HEK293 (cell line): ENCODE data around the gene CLIP4.
A peak's percentile ranks its signal among the peaks of the same experiment; 100 is the strongest.

ENCODE experiments used
- CTCF ChIA-PET: fragments of 350-600 bp; formaldehyde crosslinking; extraction: SDS; loops from one replicate; lab custom pipeline; 2021; ENCODE audit warnings: antibody characterized with exemption; lab: Yijun Ruan, JAX
- POLR2A ChIA-PET: fragments of 300-600 bp; formaldehyde crosslinking; extraction: SDS; loops from one replicate; lab custom pipeline; 2020; ENCODE audit warnings: antibody characterized with exemption, inconsistent platforms; lab: Yijun Ruan, JAX
- H3K27ac ChIP-seq: fragments of 200-500 bp; sonication (Bioruptor generic); 2 replicates; pipeline ENCODE4 v1.5.1; 2014; ENCODE audit warnings: low read depth, low read length, control low read depth, inconsistent platforms; ENCODE audit errors: extremely low read depth
- H3K36me3 ChIP-seq, 2 experiments: fragments of 200-500 bp in 1 of 2; sonication (Bioruptor generic) in 1 of 2; 1 replicate in 1 of 2; 2 replicates in 1 of 2; pipeline ENCODE4 v1.5.1; 2014 to 2017; ENCODE audit warnings: inconsistent platforms in 2 of 2, low read length in 2 of 2; ENCODE audit not compliant: control insufficient read depth in 2 of 2, insufficient read depth in 1 of 2
- H3K4me1 ChIP-seq: fragments of 200-500 bp; sonication (Bioruptor generic); 2 replicates; pipeline ENCODE4 v1.5.1; 2014; ENCODE audit warnings: mild to moderate bottlenecking, low read length, inconsistent platforms; ENCODE audit not compliant: control insufficient read depth, insufficient read depth
- H3K4me3 ChIP-seq: 2 replicates; pipeline ENCODE4 v1.5.1; 2011; ENCODE audit warnings: low read depth, mild to moderate bottlenecking, control low read depth, low read length, moderate library complexity
- H3K9me3 ChIP-seq: fragments of 200-500 bp; sonication (Bioruptor generic); 2 replicates; pipeline ENCODE4 v1.5.1; 2014; ENCODE audit warnings: low read depth, low read length, inconsistent platforms; ENCODE audit not compliant: control insufficient read depth, insufficient read depth
- ATF2 ChIP-seq: fragments of 450-650 bp; formaldehyde crosslinking; IDR thresholded peaks from 2 replicates; pipeline ENCODE4 v1.5.1; 2016; ENCODE audit warnings: missing biosample characterization, missing genetic modification characterization, low read depth
- CTCF ChIP-seq: fragments of 450-650 bp; formaldehyde crosslinking; IDR thresholded peaks from 2 replicates; pipeline ENCODE4 v1.5.1; 2016; ENCODE audit warnings: missing biosample characterization, missing genetic modification characterization
- GLIS1 ChIP-seq: fragments of 450-650 bp; formaldehyde crosslinking; IDR thresholded peaks from 2 replicates; pipeline ENCODE4 v1.5.1; 2016; ENCODE audit warnings: missing biosample characterization, missing genetic modification characterization
- PATZ1 ChIP-seq: fragments of 450-650 bp; formaldehyde crosslinking; IDR thresholded peaks from 2 replicates; pipeline ENCODE4 v1.5.1; 2016; ENCODE audit warnings: missing biosample characterization, missing genetic modification characterization
- PRDM4 ChIP-seq: fragments of 450-650 bp; formaldehyde crosslinking; IDR thresholded peaks from 2 replicates; pipeline ENCODE4 v1.5.1; 2017; ENCODE audit warnings: missing biosample characterization, missing genetic modification characterization
- RBAK ChIP-seq: fragments of 450-650 bp; formaldehyde crosslinking; IDR thresholded peaks from 2 replicates; pipeline ENCODE4 v1.5.1; 2016; ENCODE audit warnings: missing biosample characterization, missing genetic modification characterization
- ZFP37 ChIP-seq: fragments of 450-650 bp; formaldehyde crosslinking; IDR thresholded peaks from 2 replicates; pipeline ENCODE4 v1.5.1; 2016; ENCODE audit warnings: missing biosample characterization, missing genetic modification characterization
- ZNF292 ChIP-seq: fragments of 450-650 bp; formaldehyde crosslinking; IDR thresholded peaks from 2 replicates; pipeline ENCODE4 v1.5.1; 2016; ENCODE audit warnings: low read depth, missing biosample characterization, missing genetic modification characterization, borderline replicate concordance
- ZNF302 ChIP-seq: fragments of 450-650 bp; formaldehyde crosslinking; IDR thresholded peaks from 2 replicates; pipeline ENCODE4 v1.5.1; 2016; ENCODE audit warnings: missing biosample characterization, missing genetic modification characterization, low read depth
- ZNF324 ChIP-seq: fragments of 450-650 bp; formaldehyde crosslinking; IDR thresholded peaks from 2 replicates; pipeline ENCODE4 v1.5.1; 2016; ENCODE audit warnings: missing biosample characterization, missing genetic modification characterization
- ZNF423 ChIP-seq: fragments of 450-650 bp; formaldehyde crosslinking; IDR thresholded peaks from 2 replicates; pipeline ENCODE4 v1.5.1; 2016; ENCODE audit warnings: missing biosample characterization, missing genetic modification characterization
- ZNF48 ChIP-seq: fragments of 450-650 bp; formaldehyde crosslinking; IDR thresholded peaks from 2 replicates; pipeline ENCODE4 v1.5.1; 2016; ENCODE audit warnings: missing biosample characterization, missing genetic modification characterization
- ZNF514 ChIP-seq: fragments of 450-650 bp; formaldehyde crosslinking; IDR thresholded peaks from 2 replicates; pipeline ENCODE4 v1.5.1; 2016; ENCODE audit warnings: missing biosample characterization, missing genetic modification characterization
- ZNF521 ChIP-seq: fragments of 450-650 bp; formaldehyde crosslinking; IDR thresholded peaks from 2 replicates; pipeline ENCODE4 v1.5.1; 2017; ENCODE audit warnings: missing biosample characterization, mild to moderate bottlenecking, missing genetic modification characterization
- ZNF558 ChIP-seq: fragments of 450-650 bp; formaldehyde crosslinking; IDR thresholded peaks from 2 replicates; pipeline ENCODE4 v1.5.1; 2016; ENCODE audit warnings: missing biosample characterization, missing genetic modification characterization
- ZNF585B ChIP-seq: fragments of 450-650 bp; formaldehyde crosslinking; IDR thresholded peaks from 2 replicates; pipeline ENCODE4 v1.5.1; 2016; ENCODE audit warnings: missing biosample characterization, missing genetic modification characterization
- ZNF629 ChIP-seq: fragments of 450-650 bp; formaldehyde crosslinking; IDR thresholded peaks from 2 replicates; pipeline ENCODE4 v1.5.1; 2017; ENCODE audit warnings: missing biosample characterization, missing genetic modification characterization
- ZNF701 ChIP-seq: fragments of 450-650 bp; formaldehyde crosslinking; IDR thresholded peaks from 2 replicates; pipeline ENCODE4 v1.5.1; 2016; ENCODE audit warnings: missing biosample characterization, missing genetic modification characterization
- ZNF76 ChIP-seq: fragments of 450-650 bp; formaldehyde crosslinking; IDR thresholded peaks from 2 replicates; pipeline ENCODE4; 2016; ENCODE audit warnings: low read depth, missing biosample characterization, missing genetic modification characterization, borderline replicate concordance
- ZNF785 ChIP-seq: fragments of 450-650 bp; formaldehyde crosslinking; IDR thresholded peaks from 2 replicates; pipeline ENCODE4 v1.5.1; 2016; ENCODE audit warnings: missing biosample characterization, missing genetic modification characterization
- ZSCAN23 ChIP-seq: fragments of 450-650 bp; formaldehyde crosslinking; IDR thresholded peaks from 2 replicates; pipeline ENCODE4 v1.5.1; 2016; ENCODE audit warnings: missing biosample characterization, missing genetic modification characterization
- TF ChIP-seq, protein P1 (sequence below): fragments of 450-650 bp; formaldehyde crosslinking; IDR thresholded peaks from 2 replicates; pipeline ENCODE4 v1.5.1; 2017; ENCODE audit warnings: missing biosample characterization, missing genetic modification characterization
- TF ChIP-seq, protein P2 (sequence below): fragments of 450-650 bp; formaldehyde crosslinking; IDR thresholded peaks from 2 replicates; pipeline ENCODE4 v1.5.1; 2016; ENCODE audit warnings: missing biosample characterization, missing genetic modification characterization, borderline replicate concordance

Gene CLIP4

DNA sequence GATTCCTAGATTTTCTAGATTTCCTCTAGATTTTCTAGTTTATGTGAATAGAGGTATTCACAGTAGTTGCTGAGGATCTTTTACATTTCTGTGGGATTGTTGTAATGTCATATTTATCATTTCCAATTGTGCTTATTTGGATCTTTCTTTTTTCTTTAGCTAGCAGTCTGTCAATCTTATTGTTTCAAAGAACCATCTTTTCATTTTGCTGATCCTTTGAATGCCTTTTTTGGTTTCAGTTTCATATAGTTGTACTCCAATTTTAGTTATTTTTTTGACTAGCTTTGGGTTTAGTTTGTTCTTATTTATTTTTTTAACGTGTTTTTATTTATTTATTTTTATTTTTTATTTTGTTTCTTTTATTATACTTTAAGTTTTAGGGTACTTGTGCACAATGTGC lies 24.5 kb downstream of the CLIP4 start:
- CTCF ChIA-PET, result interaction anchor here (0.7 kb wide), 1 partner anchor 99 kb away, joined by 3 read pairs; no protein-coding TSS in a partner anchor
- H3K27ac ChIP-seq, result no peak overlapping the region
- POLR2A ChIA-PET, result no interaction called here
- peaks cover 19 to 30% of the 10 kb centered on the region in 2 experiments for H3K36me3 ChIP-seq
- no peaks in the 10 kb centered on the region for H3K4me1 ChIP-seq
- H3K4me3 ChIP-seq, result no peak overlapping the region
- TF ChIP-seq, protein P1, sequence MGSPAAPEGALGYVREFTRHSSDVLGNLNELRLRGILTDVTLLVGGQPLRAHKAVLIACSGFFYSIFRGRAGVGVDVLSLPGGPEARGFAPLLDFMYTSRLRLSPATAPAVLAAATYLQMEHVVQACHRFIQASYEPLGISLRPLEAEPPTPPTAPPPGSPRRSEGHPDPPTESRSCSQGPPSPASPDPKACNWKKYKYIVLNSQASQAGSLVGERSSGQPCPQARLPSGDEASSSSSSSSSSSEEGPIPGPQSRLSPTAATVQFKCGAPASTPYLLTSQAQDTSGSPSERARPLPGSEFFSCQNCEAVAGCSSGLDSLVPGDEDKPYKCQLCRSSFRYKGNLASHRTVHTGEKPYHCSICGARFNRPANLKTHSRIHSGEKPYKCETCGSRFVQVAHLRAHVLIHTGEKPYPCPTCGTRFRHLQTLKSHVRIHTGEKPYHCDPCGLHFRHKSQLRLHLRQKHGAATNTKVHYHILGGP (tag by site-specific recombination), result 0 out of 2 replicates have a peak, but pooled peaks have one; percentile 45
- TF ChIP-seq RBAK (tag by site-specific recombination) (no peak), ZNF521 (tag by site-specific recombination) (no peak)
- no peaks in the 10 kb centered on the region for H3K9me3 ChIP-seq

- POLR2A ChIA-PET, result no interaction called here
- TF ChIP-seq ZNF324 (tag by site-specific recombination) (no peak), PRDM4 (tag by site-specific recombination) (no peak), ZNF48 (no peak), CTCF (tag by site-specific recombination) (no peak), ZNF558 (no peak), PATZ1 (tag by site-specific recombination) (no peak), GLIS1 (tag by site-specific recombination) (no peak), ZNF785 (no peak), ZNF423 (no peak), ZNF585B (tag by site-specific recombination) (no peak), ZSCAN23 (tag by site-specific recombination) (no peak), ZNF302 (tag by site-specific recombination) (no peak), ZFP37 (no peak), ZNF292 (no peak), ZNF76 (tag by site-specific recombination) (no peak), ATF2 (no peak), ZNF701 (no peak), ZNF629 (tag by site-specific recombination) (no peak), ZNF514 (tag by site-specific recombination) (no peak)
- TF ChIP-seq, protein P2, sequence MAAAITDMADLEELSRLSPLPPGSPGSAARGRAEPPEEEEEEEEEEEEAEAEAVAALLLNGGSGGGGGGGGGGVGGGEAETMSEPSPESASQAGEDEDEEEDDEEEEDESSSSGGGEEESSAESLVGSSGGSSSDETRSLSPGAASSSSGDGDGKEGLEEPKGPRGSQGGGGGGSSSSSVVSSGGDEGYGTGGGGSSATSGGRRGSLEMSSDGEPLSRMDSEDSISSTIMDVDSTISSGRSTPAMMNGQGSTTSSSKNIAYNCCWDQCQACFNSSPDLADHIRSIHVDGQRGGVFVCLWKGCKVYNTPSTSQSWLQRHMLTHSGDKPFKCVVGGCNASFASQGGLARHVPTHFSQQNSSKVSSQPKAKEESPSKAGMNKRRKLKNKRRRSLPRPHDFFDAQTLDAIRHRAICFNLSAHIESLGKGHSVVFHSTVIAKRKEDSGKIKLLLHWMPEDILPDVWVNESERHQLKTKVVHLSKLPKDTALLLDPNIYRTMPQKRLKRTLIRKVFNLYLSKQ (tag by site-specific recombination), result no peak
- TF ChIP-seq, all 188 proteins: peak for 0
- H3K27ac ChIP-seq, result no peak overlapping the region
- H3K36me3 ChIP-seq, result peaks cover 20 to 33% of the 10 kb centered on the region in 2 experiments
- H3K4me3 ChIP-seq, result no peak overlapping the region
- no peaks in the 10 kb centered on the region for H3K4me1 ChIP-seq
- CTCF ChIA-PET, result no interaction called here
- no peaks in the 10 kb centered on the region for H3K9me3 ChIP-seq
Measured at GRCh38 chr2:29143657-29144056, 28.4 kb downstream of the CLIP4 start.
